Bronchial epithelial cell (primary cell): ENCODE data around the gene TOR4A. TPM values are rescaled to one million over a fixed set of nuclear protein-coding genes. Genes with fewer than 3 reads are reported as not detected.
"Not testable (repeated sequence)": the region's sequence is repeated elsewhere in the genome, so short reads cannot be mapped to it uniquely, and the experiment has no call there.

Experiments
- DNase-seq: peaks from one replicate; pipeline ENCODE4 v3.0.0-alpha.2; 2010; ENCODE audit warnings: low read depth
- FAIRE-seq: peaks from 2 replicates; lab custom pipeline; 2011; peaks lifted over from hg19 to GRCh38; lab: Jason Lieb, UNC
- H3K27me3 ChIP-seq: 2 replicates; pipeline ENCODE4 v1.5.1; 2011; ENCODE audit warnings: low read length; ENCODE audit not compliant: control insufficient read depth, insufficient read depth
- H3K36me3 ChIP-seq: 2 replicates; pipeline ENCODE4 v1.5.1; 2011; ENCODE audit warnings: low read length; ENCODE audit not compliant: control insufficient read depth, insufficient read depth
- H3K4me3 ChIP-seq: 2 replicates; pipeline ENCODE4 v1.5.1; 2011; ENCODE audit warnings: mild to moderate bottlenecking, low read depth, low read length, control low read depth
- total RNA-seq: library from RNA; depleted of rRNA; stranded (reverse); fragments of >200 nt; gene quantifications from 2 replicates; pipeline ENCODE4 v1.2.1, GENCODE V29; 2014
- TF ChIP-seq, protein P1 (sequence below): IDR thresholded peaks from 2 replicates; pipeline ENCODE4 v1.5.1; 2011; ENCODE audit warnings: mild to moderate bottlenecking, moderate library complexity, low read length, control low read depth, inconsistent platforms; ENCODE audit not compliant: insufficient read depth, severe bottlenecking

Gene TOR4A
- total RNA-seq, 1 donor from 2014 or later, result 18.7 TPM

GRCh38 chr9:137242269-137243203 lies 35.0 kb upstream of the TOR4A start:
- DNase-seq, result no peak
- peak; percentile 28 for FAIRE-seq
- Histone ChIP-seq H3K27me3 (no peaks in the 10 kb centered on the region), H3K36me3 (peaks cover 16% of the 10 kb centered on the region), H3K4me3 (peak overlapping the region; percentile 90)
- TF ChIP-seq, protein P1, sequence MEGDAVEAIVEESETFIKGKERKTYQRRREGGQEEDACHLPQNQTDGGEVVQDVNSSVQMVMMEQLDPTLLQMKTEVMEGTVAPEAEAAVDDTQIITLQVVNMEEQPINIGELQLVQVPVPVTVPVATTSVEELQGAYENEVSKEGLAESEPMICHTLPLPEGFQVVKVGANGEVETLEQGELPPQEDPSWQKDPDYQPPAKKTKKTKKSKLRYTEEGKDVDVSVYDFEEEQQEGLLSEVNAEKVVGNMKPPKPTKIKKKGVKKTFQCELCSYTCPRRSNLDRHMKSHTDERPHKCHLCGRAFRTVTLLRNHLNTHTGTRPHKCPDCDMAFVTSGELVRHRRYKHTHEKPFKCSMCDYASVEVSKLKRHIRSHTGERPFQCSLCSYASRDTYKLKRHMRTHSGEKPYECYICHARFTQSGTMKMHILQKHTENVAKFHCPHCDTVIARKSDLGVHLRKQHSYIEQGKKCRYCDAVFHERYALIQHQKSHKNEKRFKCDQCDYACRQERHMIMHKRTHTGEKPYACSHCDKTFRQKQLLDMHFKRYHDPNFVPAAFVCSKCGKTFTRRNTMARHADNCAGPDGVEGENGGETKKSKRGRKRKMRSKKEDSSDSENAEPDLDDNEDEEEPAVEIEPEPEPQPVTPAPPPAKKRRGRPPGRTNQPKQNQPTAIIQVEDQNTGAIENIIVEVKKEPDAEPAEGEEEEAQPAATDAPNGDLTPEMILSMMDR, result no peak

- peak; percentile 83 for FAIRE-seq
- not testable (repeated sequence) for H3K27me3 ChIP-seq, H3K4me3 ChIP-seq, DNase-seq
- peaks cover 16% of the 10 kb centered on the region for H3K36me3 ChIP-seq
Observed at GRCh38 chr9:137243266-137243625, 34.3 kb upstream of the TOR4A start.

GRCh38 chr9:137243626-137244485 lies 33.7 kb upstream of the TOR4A start:
- Histone ChIP-seq H3K27me3 (no peaks in the 10 kb centered on the region), H3K4me3 (no peak overlapping the region), H3K36me3 (peaks cover 16% of the 10 kb centered on the region)
- TF ChIP-seq, protein P1, result no peak
- FAIRE-seq (peak; percentile 90), DNase-seq (peak; percentile 29)

DNA sequence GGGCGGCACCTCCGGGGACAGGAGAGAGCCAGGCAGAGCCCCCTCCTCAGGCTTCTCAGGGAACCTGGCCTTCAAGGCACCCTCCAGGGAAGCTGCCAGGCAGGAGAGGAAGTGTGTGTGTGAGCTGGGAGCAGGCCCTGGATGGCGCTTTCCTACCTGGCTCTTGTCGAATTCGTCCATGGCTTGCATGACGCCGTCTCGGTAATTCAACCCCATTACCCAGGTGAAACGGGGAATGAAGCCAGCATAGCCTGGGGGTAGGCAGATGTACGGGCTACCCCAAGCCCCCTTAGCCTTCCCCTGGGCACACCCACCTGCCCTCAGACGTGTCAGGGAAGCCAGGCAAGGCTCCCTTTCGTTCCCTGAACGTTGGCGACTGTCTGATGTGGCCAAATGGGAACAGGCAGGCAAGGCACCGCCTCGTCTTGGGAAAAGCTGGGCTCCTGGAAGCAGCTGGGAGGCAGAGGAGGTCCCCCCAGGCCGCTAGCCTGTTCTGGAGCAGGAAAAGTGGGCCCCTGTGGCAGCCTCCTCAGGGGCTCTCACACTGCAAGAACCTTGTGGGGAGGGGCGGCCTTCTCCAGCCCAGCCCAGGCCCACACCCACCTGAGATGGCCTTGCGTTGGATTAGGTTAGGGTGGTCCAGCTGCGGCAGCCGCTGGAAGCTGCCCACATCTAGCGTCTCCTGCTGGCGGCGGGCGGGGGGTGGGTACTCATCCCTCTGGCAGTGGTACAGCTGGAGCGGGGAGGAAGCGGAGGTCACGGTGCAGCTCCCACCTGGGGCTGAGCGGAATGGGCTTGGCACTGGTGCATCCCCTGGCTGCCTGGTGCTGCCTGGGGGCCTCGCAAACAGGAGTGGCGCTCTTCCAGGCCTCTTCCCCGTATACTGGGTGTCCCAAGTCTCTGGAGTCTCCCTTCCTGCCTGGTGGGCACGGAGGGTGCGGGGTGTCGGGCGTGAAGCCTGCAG lies 32.8 kb upstream of the TOR4A start:
- peaks cover 16% of the 10 kb centered on the region for H3K36me3 ChIP-seq
- no peaks in the 10 kb centered on the region for H3K27me3 ChIP-seq
- DNase-seq, result peak; percentile 38
- TF ChIP-seq, protein P1, result peak; percentile 13
- H3K4me3 ChIP-seq, result no peak overlapping the region
- peak; percentile 50 for FAIRE-seq

GRCh38 chr9:137245450-137246421 lies 31.8 kb upstream of the TOR4A start:
- H3K27me3 ChIP-seq, result no peaks in the 10 kb centered on the region
- FAIRE-seq (no peak), DNase-seq (no peak)
- H3K36me3 ChIP-seq, result peaks cover 16% of the 10 kb centered on the region
- H3K4me3 ChIP-seq, result no peak overlapping the region
- TF ChIP-seq, protein P1, result no peak
